Trophoblast cell (in vitro differentiated cells and primary cell): ENCODE results near the gene PADI3.

Experiments
- DNase-seq, 2 donors: peaks; one replicate each; pipeline ENCODE4 v3.0.0-alpha.2; 2016
- H2AFZ ChIP-seq: 2 replicates; pipeline ENCODE4 v1.6.1; 2013; ENCODE audit warnings: low read length, moderate library complexity, mild to moderate bottlenecking; ENCODE audit not compliant: insufficient read depth, poor library complexity
- H2AK5ac ChIP-seq: 2 replicates; pipeline ENCODE4 v1.6.1; 2013; ENCODE audit warnings: mild to moderate bottlenecking, low read length
- H2BK120ac ChIP-seq: 2 replicates; pipeline ENCODE4 v1.6.1; 2013; ENCODE audit warnings: low read length, mild to moderate bottlenecking, moderate library complexity; ENCODE audit not compliant: insufficient read depth, poor library complexity
- H2BK12ac ChIP-seq: 2 replicates; pipeline ENCODE4 v1.6.1; 2013; ENCODE audit warnings: mild to moderate bottlenecking, low read length, moderate library complexity
- H2BK5ac ChIP-seq: 2 replicates; pipeline ENCODE4 v1.6.1; 2013; ENCODE audit warnings: low read length, low read depth, moderate library complexity, mild to moderate bottlenecking; ENCODE audit not compliant: poor library complexity
- H3K14ac ChIP-seq: 2 replicates; pipeline ENCODE4 v1.6.1; 2013; ENCODE audit warnings: mild to moderate bottlenecking, low read length
- H3K18ac ChIP-seq: 2 replicates; pipeline ENCODE4 v1.6.1; 2013; ENCODE audit warnings: mild to moderate bottlenecking, low read length
- H3K23ac ChIP-seq: 2 replicates; pipeline ENCODE4 v1.6.1; 2013; ENCODE audit warnings: low read length
- H3K27ac ChIP-seq: 2 replicates; pipeline ENCODE4 v1.5.1; 2013; ENCODE audit warnings: low read depth, mild to moderate bottlenecking, inconsistent platforms, low read length, moderate library complexity
- H3K27me3 ChIP-seq: 2 replicates; pipeline ENCODE4 v1.6.1; 2013; ENCODE audit warnings: inconsistent platforms, mild to moderate bottlenecking, low read length, moderate library complexity; ENCODE audit not compliant: insufficient read depth
- H3K36me3 ChIP-seq, 2 experiments: 1 replicate in 1 of 2; 2 replicates in 1 of 2; pipeline ENCODE4 v1.6.1; 2013; ENCODE audit warnings: low read length in 2 of 2, mild to moderate bottlenecking in 2 of 2, moderate library complexity in 1 of 2; ENCODE audit not compliant: insufficient read depth in 2 of 2, control insufficient read depth in 1 of 2
- H3K4ac ChIP-seq: 2 replicates; pipeline ENCODE4 v1.6.1; 2013; ENCODE audit warnings: low read depth, mild to moderate bottlenecking, low read length, moderate library complexity
- H3K4me1 ChIP-seq, 2 experiments: 1 replicate in 1 of 2; 2 replicates in 1 of 2; pipeline ENCODE4 v1.6.1; 2013; ENCODE audit warnings: low read length in 2 of 2, mild to moderate bottlenecking in 2 of 2, moderate library complexity in 1 of 2; ENCODE audit not compliant: insufficient read depth in 2 of 2, control insufficient read depth in 1 of 2
- H3K4me2 ChIP-seq: 2 replicates; pipeline ENCODE4 v1.6.1; 2013; ENCODE audit warnings: inconsistent platforms, mild to moderate bottlenecking, low read length, moderate library complexity
- H3K4me3 ChIP-seq: 2 replicates; pipeline ENCODE4 v1.5.1; 2013; ENCODE audit warnings: mild to moderate bottlenecking, low read depth, low read length, inconsistent platforms
- H3K79me1 ChIP-seq: one replicate; pipeline ENCODE4 v1.6.1; 2013; ENCODE audit warnings: low read length
- H3K79me2 ChIP-seq: 2 replicates; pipeline ENCODE4 v1.6.1; 2013; ENCODE audit warnings: low read length, mild to moderate bottlenecking; ENCODE audit not compliant: control insufficient read depth, insufficient read depth, poor library complexity
- H3K9ac ChIP-seq: 2 replicates; pipeline ENCODE4 v1.6.1; 2013; ENCODE audit warnings: mild to moderate bottlenecking, low read length
- H3K9me3 ChIP-seq: 2 replicates; pipeline ENCODE4 v1.6.1; 2013; ENCODE audit warnings: low read depth, mild to moderate bottlenecking, control low read depth, inconsistent platforms, low read length; ENCODE audit not compliant: insufficient read depth
- H4K12ac ChIP-seq: 2 replicates; pipeline ENCODE4 v1.6.1; 2013; ENCODE audit warnings: low read depth, mild to moderate bottlenecking, low read length, moderate library complexity
- H4K8ac ChIP-seq: 2 replicates; pipeline ENCODE4 v1.6.1; 2013; ENCODE audit warnings: low read depth, mild to moderate bottlenecking, low read length, moderate library complexity
- H4K91ac ChIP-seq: one replicate; pipeline ENCODE4 v1.6.1; 2013; ENCODE audit warnings: low read depth, mild to moderate bottlenecking, low read length, moderate library complexity
- WGBS: extraction: QIAGEN DNeasy Blood & Tissue Kit; methylation state at CpG from one replicate; pipeline ENCODE4 v1.1.7; 2013; ENCODE audit warnings: missing lambda C conversion rate; ENCODE audit not compliant: insufficient read length, insufficient coverage; ENCODE audit errors: extremely low coverage; 5-methylcytosine and 5-hydroxymethylcytosine counted together

Gene PADI3

GRCh38 chr1:17235135-17235885 is 13.6 kb upstream of the PADI3 start:
- Histone ChIP-seq H4K8ac (peak overlapping the region; percentile 9), H3K4ac (no peak overlapping the region), H3K14ac (peak overlapping the region; percentile 39), H2BK12ac (peak overlapping the region; percentile 86), H3K36me3 (no peaks in the 10 kb centered on the region), H2BK120ac (peak overlapping the region; percentile 7), H3K9ac (no peak overlapping the region), H3K4me2 (no peak overlapping the region), H3K9me3 (peaks cover 2% of the 10 kb centered on the region), H3K79me2 (no peaks in the 10 kb centered on the region), H3K23ac (no peak overlapping the region), H3K4me1 (peaks cover 12 to 16% of the 10 kb centered on the region in 2 experiments), H4K12ac (no peak overlapping the region), H3K27me3 (no peaks in the 10 kb centered on the region), H3K27ac (no peak overlapping the region), H3K18ac (no peak overlapping the region), H2BK5ac (peak overlapping the region; percentile 16), H4K91ac (peak overlapping the region; percentile 82), H2AK5ac (peak overlapping the region; percentile 34), H3K79me1 (peaks cover 12% of the 10 kb centered on the region), H3K4me3 (no peak overlapping the region), H2AFZ (no peak overlapping the region)
- no CpG with 5 or more reads among the region's 9 CpGs for WGBS
- DNase-seq: peak; percentile 90 to 91

DNA sequence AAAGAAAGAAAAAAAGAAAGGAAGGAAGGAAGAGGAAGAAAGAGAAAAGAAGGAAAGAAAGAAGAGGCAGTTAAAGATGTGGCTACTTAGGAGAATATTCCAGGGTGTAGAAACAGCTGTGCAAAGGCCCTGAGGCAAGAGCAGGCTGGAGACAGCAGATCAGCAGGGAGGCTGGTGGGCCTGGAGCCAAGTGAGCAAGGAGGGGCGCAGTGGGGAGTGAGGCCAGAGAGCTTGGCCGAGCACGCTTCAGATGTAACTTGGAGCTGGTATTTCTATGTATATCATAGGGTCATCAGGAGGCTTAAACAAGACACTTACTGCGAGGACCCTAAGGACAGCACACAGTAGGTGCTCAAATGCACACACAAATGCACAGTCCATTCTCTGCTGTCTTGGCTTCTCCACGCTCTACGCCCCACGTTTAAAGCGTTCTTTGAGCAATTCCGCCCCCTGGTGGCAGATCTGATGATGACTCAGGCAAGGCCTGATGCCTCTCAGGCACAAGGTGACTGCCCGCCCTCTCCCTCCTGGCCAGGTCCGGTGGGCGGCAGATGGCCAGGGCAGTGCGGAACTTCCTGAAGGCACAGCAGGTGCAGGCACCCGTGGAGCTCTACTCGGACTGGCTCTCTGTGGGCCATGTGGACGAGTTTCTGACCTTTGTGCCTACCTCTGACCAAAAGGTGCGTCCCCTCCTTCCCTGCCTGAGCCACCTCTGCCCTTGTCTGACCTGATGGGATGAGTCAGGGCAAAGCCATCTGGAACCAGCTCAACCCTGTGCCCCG is 11.9 kb upstream of the PADI3 start:
- Histone ChIP-seq H3K18ac (no peak overlapping the region), H2AK5ac (no peak overlapping the region), H3K36me3 (no peaks in the 10 kb centered on the region), H3K79me1 (peaks cover 12% of the 10 kb centered on the region), H3K4ac (no peak overlapping the region), H2BK12ac (peak overlapping the region; percentile 7), H2BK120ac (no peak overlapping the region), H3K27me3 (no peaks in the 10 kb centered on the region), H4K91ac (peak overlapping the region; percentile 31), H3K9ac (no peak overlapping the region), H4K8ac (no peak overlapping the region), H3K4me2 (peak overlapping the region; percentile 25), H3K4me3 (no peak overlapping the region), H4K12ac (no peak overlapping the region), H2BK5ac (no peak overlapping the region), H3K79me2 (no peaks in the 10 kb centered on the region), H3K23ac (no peak overlapping the region), H3K9me3 (peaks cover 2% of the 10 kb centered on the region), H2AFZ (no peak overlapping the region), H3K14ac (no peak overlapping the region), H3K4me1 (peaks cover 12 to 16% of the 10 kb centered on the region in 2 experiments), H3K27ac (no peak overlapping the region)
- WGBS: no CpG with 5 or more reads among the region's 18 CpGs
- DNase-seq: peak; percentile 97 to 100

DNA sequence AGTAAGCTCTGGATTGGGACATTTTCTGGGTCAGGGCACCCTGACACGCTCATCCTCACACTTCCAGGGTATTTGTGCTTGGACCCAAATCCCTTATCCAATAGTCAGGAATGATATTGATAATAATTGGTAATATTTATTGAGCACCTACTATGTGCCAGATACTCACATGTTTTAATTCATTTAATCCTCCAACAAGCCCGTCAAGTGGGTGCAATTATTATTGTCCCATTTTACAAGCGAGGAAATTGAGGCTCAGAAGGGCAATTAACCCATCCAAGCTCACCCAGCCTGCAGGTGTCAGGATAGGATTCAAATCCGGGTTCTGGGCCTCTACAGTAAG is 11.4 kb upstream of the PADI3 start:
- Histone ChIP-seq H3K23ac (no peak overlapping the region), H3K14ac (no peak overlapping the region), H3K4me3 (no peak overlapping the region), H3K9ac (no peak overlapping the region), H2AK5ac (no peak overlapping the region), H3K4me1 (peaks cover 12 to 16% of the 10 kb centered on the region in 2 experiments), H3K79me2 (no peaks in the 10 kb centered on the region), H3K27ac (no peak overlapping the region), H3K18ac (no peak overlapping the region), H2AFZ (no peak overlapping the region), H3K9me3 (peaks cover 2% of the 10 kb centered on the region), H3K4me2 (no peak overlapping the region), H4K91ac (peak overlapping the region; percentile 31), H3K36me3 (no peaks in the 10 kb centered on the region), H2BK120ac (no peak overlapping the region), H4K8ac (no peak overlapping the region), H4K12ac (no peak overlapping the region), H3K27me3 (no peaks in the 10 kb centered on the region), H2BK5ac (no peak overlapping the region), H3K4ac (no peak overlapping the region), H3K79me1 (peaks cover 12% of the 10 kb centered on the region), H2BK12ac (no peak overlapping the region)
- DNase-seq: no peak
- no CpG with 5 or more reads among the region's 4 CpGs for WGBS

DNA sequence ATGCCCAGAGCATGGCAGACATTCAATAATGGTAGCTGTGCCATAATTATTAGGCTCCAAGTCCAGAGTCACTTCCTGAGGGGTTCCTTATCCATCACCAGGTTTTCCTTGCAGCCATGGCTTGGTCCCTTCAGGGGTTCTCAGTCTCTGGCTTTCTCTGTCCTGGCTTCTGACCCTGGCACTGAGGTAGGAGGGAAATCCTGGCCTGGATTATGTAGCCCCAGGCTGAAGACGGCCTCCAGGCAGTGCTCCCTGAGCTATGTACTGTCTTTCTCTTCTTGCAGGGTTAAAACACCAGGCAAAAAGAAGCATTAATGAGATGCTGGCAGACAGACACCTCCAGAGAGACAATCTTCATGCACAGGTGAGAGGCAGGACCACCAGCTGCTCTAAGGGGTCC is 9.5 kb upstream of the PADI3 start:
- Histone ChIP-seq H4K8ac (no peak overlapping the region), H3K4me3 (no peak overlapping the region), H3K79me1 (peaks cover 10% of the 10 kb centered on the region), H3K36me3 (no peaks in the 10 kb centered on the region), H2AFZ (no peak overlapping the region), H2BK120ac (no peak overlapping the region), H2AK5ac (no peak overlapping the region), H4K91ac (no peak overlapping the region), H2BK5ac (no peak overlapping the region), H3K9me3 (no peaks in the 10 kb centered on the region), H3K4ac (no peak overlapping the region), H3K4me2 (no peak overlapping the region), H3K23ac (no peak overlapping the region), H4K12ac (no peak overlapping the region), H3K79me2 (no peaks in the 10 kb centered on the region), H3K18ac (no peak overlapping the region), H2BK12ac (no peak overlapping the region), H3K27me3 (no peaks in the 10 kb centered on the region), H3K27ac (no peak overlapping the region), H3K14ac (no peak overlapping the region), H3K9ac (no peak overlapping the region), H3K4me1 (peaks cover 5 to 6% of the 10 kb centered on the region in 2 experiments)
- DNase-seq: peak; percentile 38 to 72
- WGBS: no CpG with 5 or more reads among the region's 1 CpG
